ENCODE measurements around the gene PNMA1. TPM values are rescaled to one million over a fixed set of nuclear protein-coding genes. Genes with fewer than 3 reads are reported as not detected.

The PNMA1 gene
- total and polyA plus RNA-seq, 2 of the 13 experiments (the other 11 are each of a cell fraction or from before 2014, with no cell fraction given) = 7.0 to 8.3 TPM

DNA sequence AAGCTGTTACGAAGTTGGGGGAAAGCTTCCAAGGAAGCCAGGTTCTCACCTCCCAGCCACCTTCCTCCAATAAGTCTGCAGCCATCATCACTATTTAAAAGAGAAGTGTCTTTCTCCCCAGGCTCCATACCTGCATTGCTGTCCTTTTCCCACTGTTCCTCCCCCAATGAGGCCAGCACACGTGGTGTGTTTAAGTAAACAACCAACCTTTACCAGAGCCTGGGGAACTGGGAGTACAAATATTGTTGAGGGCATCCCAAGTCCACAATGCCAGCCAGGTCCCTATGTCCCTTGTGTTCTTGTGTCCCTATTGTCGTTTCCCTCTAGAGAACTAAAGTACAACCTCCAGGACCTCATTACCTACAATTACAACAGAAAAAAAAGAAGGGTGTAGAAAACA is 49.2 kb upstream of the PNMA1 start (continued):
- TF ChIP-seq ARID5B (CRISPR knock-in tag; IDR thresholded peaks at IDR 0.05) (peak; percentile 60), FOXC1 (CRISPR knock-in tag; IDR thresholded peaks at IDR 0.05; ENCODE audit: borderline replicate concordance) (no peak), HMG20A (CRISPR knock-in tag; IDR thresholded peaks at IDR 0.05; ENCODE audit: borderline replicate concordance) (peak; percentile 36; the same call in 1 of the 2 replicates), RXRA (CRISPR knock-in tag; IDR thresholded peaks at IDR 0.05) (no peak; the same call in 1 of the 2 replicates), NBN (conservative IDR thresholded peaks at IDR 0.05) (no peak), SMARCC2 (IDR thresholded peaks at IDR 0.05) (no peak), ZNF652 (CRISPR knock-in tag; IDR thresholded peaks at IDR 0.05; ENCODE audit: borderline replicate concordance, low read depth) (no peak), DNMT1 (CRISPR knock-in tag; IDR thresholded peaks at IDR 0.05) (no peak), BHLHE40 (IDR thresholded peaks at IDR 0.05; ENCODE audit: low read length) (0 out of 2 replicates have a peak, but pooled peaks have one; percentile 11), SOX5 (CRISPR knock-in tag; IDR thresholded peaks at IDR 0.05; ENCODE audit: borderline replicate concordance) (peak; percentile 74), SIN3A (IDR thresholded peaks at IDR 0.05; ENCODE audit: borderline replicate concordance, low read depth, low read length) (no peak), TMF1 (CRISPR knock-in tag; IDR thresholded peaks at IDR 0.05; ENCODE audit: low read depth) (no peak), JDP2 (CRISPR knock-in tag; IDR thresholded peaks at IDR 0.05; ENCODE audit: borderline replicate concordance) (no peak), SAP130 (CRISPR knock-in tag; IDR thresholded peaks at IDR 0.05; ENCODE audit: low read depth) (peak; percentile 84), ATF7 (IDR thresholded peaks at IDR 0.05) (no peak), ATF7 (CRISPR knock-in tag; IDR thresholded peaks at IDR 0.05) (no peak), HNF4A (CRISPR knock-in tag; IDR thresholded peaks at IDR 0.05) (peak; percentile 53), PHB2 (IDR thresholded peaks at IDR 0.05; ENCODE audit: partially characterized antibody) (no peak), SIX4 (CRISPR knock-in tag; IDR thresholded peaks at IDR 0.05) (no peak), FOSL1 (CRISPR knock-in tag; IDR thresholded peaks at IDR 0.05; ENCODE audit: borderline replicate concordance) (no peak), ZNF546 (CRISPR knock-in tag; conservative IDR thresholded peaks at IDR 0.05) (no peak), ZNF333 (CRISPR knock-in tag; IDR thresholded peaks at IDR 0.05; ENCODE audit: borderline replicate concordance) (no peak), TIGD3 (CRISPR knock-in tag; IDR thresholded peaks at IDR 0.05; ENCODE audit: borderline replicate concordance) (no peak), NR3C1 (CRISPR knock-in tag; IDR thresholded peaks at IDR 0.05) (no peak)
- TF ChIP-seq, protein P1, sequence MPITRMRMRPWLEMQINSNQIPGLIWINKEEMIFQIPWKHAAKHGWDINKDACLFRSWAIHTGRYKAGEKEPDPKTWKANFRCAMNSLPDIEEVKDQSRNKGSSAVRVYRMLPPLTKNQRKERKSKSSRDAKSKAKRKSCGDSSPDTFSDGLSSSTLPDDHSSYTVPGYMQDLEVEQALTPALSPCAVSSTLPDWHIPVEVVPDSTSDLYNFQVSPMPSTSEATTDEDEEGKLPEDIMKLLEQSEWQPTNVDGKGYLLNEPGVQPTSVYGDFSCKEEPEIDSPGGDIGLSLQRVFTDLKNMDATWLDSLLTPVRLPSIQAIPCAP (CRISPR knock-in tag; IDR thresholded peaks at IDR 0.05; ENCODE audit: low read depth) = no peak

All from HepG2 (cell line).